B cell (primary cell): ENCODE measurements around the gene PPM1N.

Experiments used
- CTCF ChIP-seq: fragments of 200-600 bp; IDR thresholded peaks from one replicate; pipeline ENCODE4 v1.8.0; 2022; ENCODE audit warnings: antibody characterized with exemption, mild to moderate bottlenecking
- EZH2 ChIP-seq: IDR thresholded peaks from 2 replicates; pipeline ENCODE4 v1.6.1; 2012; ENCODE audit warnings: borderline replicate concordance, low read depth, mild to moderate bottlenecking, moderate library complexity, low read length; ENCODE audit not compliant: insufficient read depth, poor library complexity, severe bottlenecking

GRCh38 chr19:45524575-45525129 lies 26.4 kb downstream of the PPM1N start:
- no peak for TF ChIP-seq CTCF
- TF ChIP-seq EZH2 = no peak
